Neural cell (in vitro differentiated cells): Measurements from ENCODE around the gene FCGBP. TPM values are rescaled to one million over a fixed set of nuclear protein-coding genes. Genes with fewer than 3 reads are reported as not detected.

ENCODE experiments used
- H2AFZ ChIP-seq: fragments of 200-600, 300-800 bp; sonication (generic), shearing (Covaris generic); 2 replicates; pipeline ENCODE4 v1.6.0; 2014; ENCODE audit warnings: low read depth, mild to moderate bottlenecking, antibody characterized with exemption, low read length, moderate library complexity
- H3F3A ChIP-seq: fragments of 200-600 bp; shearing (Covaris generic); 2 replicates; pipeline ENCODE4 v1.6.1; 2016; ENCODE audit warnings: mild to moderate bottlenecking, moderate library complexity, mixed read lengths, antibody characterized with exemption, low read length; ENCODE audit not compliant: insufficient read depth, poor library complexity, severe bottlenecking
- H3K27ac ChIP-seq: fragments of 200-600, 300-800 bp; sonication (generic), shearing (Covaris generic); 2 replicates; pipeline ENCODE4 v1.5.1; 2014; ENCODE audit warnings: mild to moderate bottlenecking, low read length, moderate library complexity
- H3K27me3 ChIP-seq: fragments of 300-800, 200-600 bp; sonication (generic), shearing (Covaris generic); 2 replicates; pipeline ENCODE4 v1.6.0; 2014; ENCODE audit warnings: mild to moderate bottlenecking, low read depth, low read length, moderate library complexity; ENCODE audit not compliant: insufficient read depth
- H3K36me3 ChIP-seq: fragments of 300-800, 200-600 bp; sonication (generic), shearing (Covaris generic); 2 replicates; pipeline ENCODE4 v1.5.1; 2014; ENCODE audit warnings: mild to moderate bottlenecking, antibody characterized with exemption, low read length, moderate library complexity; ENCODE audit not compliant: insufficient read depth
- H3K4me2 ChIP-seq: fragments of 300-800, 200-600 bp; sonication (generic), shearing (Covaris generic); 2 replicates; pipeline ENCODE4 v1.6.0; 2014; ENCODE audit warnings: mild to moderate bottlenecking, low read length
- H3K4me3 ChIP-seq: fragments of 300-800, 200-600 bp; sonication (generic), shearing (Covaris generic); 2 replicates; pipeline ENCODE4 v1.5.1; 2014; ENCODE audit warnings: mild to moderate bottlenecking, low read length, moderate library complexity
- H3K79me2 ChIP-seq: fragments of 200-600 bp; shearing (Covaris generic); replicated peaks from 2 replicates; pipeline ENCODE4 v1.6.0; 2014; ENCODE audit warnings: mild to moderate bottlenecking, low read length, moderate library complexity; ENCODE audit not compliant: insufficient read depth
- H3K9ac ChIP-seq: fragments of 300-800, 200-600 bp; sonication (generic), shearing (Covaris generic); 2 replicates; pipeline ENCODE4 v1.6.1; 2016; ENCODE audit warnings: mild to moderate bottlenecking, low read length, mixed read lengths
- H3K9me2 ChIP-seq: fragments of 200-600 bp; shearing (Covaris generic); 2 replicates; pipeline ENCODE4 v1.6.1; 2016; ENCODE audit warnings: mild to moderate bottlenecking, low read length, mixed read lengths; ENCODE audit not compliant: insufficient read depth
- H3K9me3 ChIP-seq: fragments of 200-600, 300-800 bp; sonication (generic), shearing (Covaris generic); 2 replicates; pipeline ENCODE4 v1.6.1; 2016; ENCODE audit warnings: mild to moderate bottlenecking, mixed run types, low read length, moderate library complexity, mixed read lengths
- H4K20me1 ChIP-seq: fragments of 200-600 bp; shearing (Covaris generic); 2 replicates; pipeline ENCODE4 v1.6.1; 2016; ENCODE audit warnings: mild to moderate bottlenecking, mixed run types; ENCODE audit not compliant: insufficient read depth
- EP300 ChIP-seq: fragments of 450-650 bp; conservative IDR thresholded peaks from 2 replicates; pipeline ENCODE4 v1.6.1; 2014; ENCODE audit warnings: antibody characterized with exemption, mild to moderate bottlenecking, moderate library complexity; ENCODE audit not compliant: poor library complexity, severe bottlenecking
- EZH2 ChIP-seq: fragments of 200-600, 300-800 bp; shearing (Covaris generic), sonication (generic); IDR thresholded peaks from 2 replicates; pipeline ENCODE4 v1.6.1; 2014; ENCODE audit warnings: antibody characterized with exemption, low read length, borderline replicate concordance, mild to moderate bottlenecking; ENCODE audit not compliant: insufficient read depth, poor library complexity, severe bottlenecking
- MXI1 ChIP-seq: fragments of 450-650 bp; conservative IDR thresholded peaks from 2 replicates; pipeline ENCODE4 v1.6.1; 2014; ENCODE audit warnings: antibody characterized with exemption, mild to moderate bottlenecking; ENCODE audit not compliant: poor library complexity, severe bottlenecking
- POLR2AphosphoS5 ChIP-seq: IDR thresholded peaks from 2 replicates; pipeline ENCODE4 v1.6.1; 2012
- RAD21 ChIP-seq: fragments of 450-650 bp; conservative IDR thresholded peaks from 2 replicates; pipeline ENCODE4 v1.6.1; 2014; ENCODE audit warnings: antibody characterized with exemption, mild to moderate bottlenecking, moderate library complexity
- SMC3 ChIP-seq: fragments of 450-650 bp; conservative IDR thresholded peaks from 2 replicates; pipeline ENCODE4 v1.6.1; 2014; ENCODE audit warnings: antibody characterized with exemption, mild to moderate bottlenecking, moderate library complexity; ENCODE audit not compliant: poor library complexity
- TAF1 ChIP-seq: IDR thresholded peaks from 2 replicates; pipeline ENCODE4 v1.6.1; 2012; ENCODE audit warnings: low read depth
- polyA plus RNA-seq: library from polyadenylated mRNA; depleted of rRNA; stranded (reverse); fragments of >200 nt; gene quantifications from 2 replicates; pipeline ENCODE4 v1.2.3, GENCODE V29; 2014
- TF ChIP-seq, protein P1 (sequence below): fragments of 450-650 bp; IDR thresholded peaks from 2 replicates; pipeline ENCODE4 v1.5.1; 2014; ENCODE audit warnings: antibody characterized with exemption, mild to moderate bottlenecking, moderate library complexity; ENCODE audit not compliant: poor library complexity, severe bottlenecking
- TF ChIP-seq, protein P2 (sequence below): IDR thresholded peaks from 2 replicates; pipeline ENCODE4 v1.6.1; 2012; ENCODE audit warnings: borderline replicate concordance

Gene FCGBP
- polyA plus RNA-seq, 1 donor from 2014 or later = 0.26 TPM

DNA sequence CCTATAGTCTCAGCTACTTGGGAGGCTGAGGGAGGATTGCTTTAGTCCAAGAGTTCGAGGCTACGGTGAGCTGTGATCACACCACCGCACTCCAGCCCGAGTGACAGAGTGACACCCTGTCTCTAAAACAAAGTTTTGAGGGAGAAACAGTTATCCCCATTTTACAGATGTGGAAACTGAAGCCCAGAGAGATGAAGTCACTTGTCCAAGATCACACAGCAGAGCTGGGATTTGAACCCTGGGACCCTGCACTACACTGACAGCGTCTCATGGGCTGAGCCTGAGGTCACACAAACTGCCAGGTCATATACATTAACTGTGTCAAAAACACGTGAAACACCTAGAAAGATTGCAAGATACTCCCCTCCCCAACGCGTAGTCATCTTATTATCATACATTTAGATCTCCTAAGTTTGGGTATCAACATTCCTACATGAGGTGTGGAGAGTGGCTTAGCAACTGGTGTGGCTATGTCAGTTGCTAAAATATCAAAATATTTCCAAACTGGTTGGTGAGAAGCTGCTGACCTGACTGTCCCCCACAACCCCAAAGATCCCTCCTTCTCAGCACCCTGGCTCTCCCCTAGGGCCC is 8.2 kb downstream of the FCGBP start:
- Histone ChIP-seq H3K27ac (no peak overlapping the region), H3K4me3 (no peak overlapping the region), H3K27me3 (no peaks in the 10 kb centered on the region), H3K9ac (no peak overlapping the region), H4K20me1 (no peaks in the 10 kb centered on the region), H3K79me2 (no peaks in the 10 kb centered on the region), H3K9me2 (no peaks in the 10 kb centered on the region), H3F3A (no peaks in the 10 kb centered on the region), H3K9me3 (no peaks in the 10 kb centered on the region), H3K4me2 (no peak overlapping the region), H3K36me3 (no peaks in the 10 kb centered on the region), H2AFZ (no peak overlapping the region)
- TF ChIP-seq SMC3 = no peak
- TF ChIP-seq EP300 = no peak
- no peak for TF ChIP-seq POLR2AphosphoS5
- no peak for TF ChIP-seq EZH2
- no peak for TF ChIP-seq TAF1
- TF ChIP-seq, protein P1, sequence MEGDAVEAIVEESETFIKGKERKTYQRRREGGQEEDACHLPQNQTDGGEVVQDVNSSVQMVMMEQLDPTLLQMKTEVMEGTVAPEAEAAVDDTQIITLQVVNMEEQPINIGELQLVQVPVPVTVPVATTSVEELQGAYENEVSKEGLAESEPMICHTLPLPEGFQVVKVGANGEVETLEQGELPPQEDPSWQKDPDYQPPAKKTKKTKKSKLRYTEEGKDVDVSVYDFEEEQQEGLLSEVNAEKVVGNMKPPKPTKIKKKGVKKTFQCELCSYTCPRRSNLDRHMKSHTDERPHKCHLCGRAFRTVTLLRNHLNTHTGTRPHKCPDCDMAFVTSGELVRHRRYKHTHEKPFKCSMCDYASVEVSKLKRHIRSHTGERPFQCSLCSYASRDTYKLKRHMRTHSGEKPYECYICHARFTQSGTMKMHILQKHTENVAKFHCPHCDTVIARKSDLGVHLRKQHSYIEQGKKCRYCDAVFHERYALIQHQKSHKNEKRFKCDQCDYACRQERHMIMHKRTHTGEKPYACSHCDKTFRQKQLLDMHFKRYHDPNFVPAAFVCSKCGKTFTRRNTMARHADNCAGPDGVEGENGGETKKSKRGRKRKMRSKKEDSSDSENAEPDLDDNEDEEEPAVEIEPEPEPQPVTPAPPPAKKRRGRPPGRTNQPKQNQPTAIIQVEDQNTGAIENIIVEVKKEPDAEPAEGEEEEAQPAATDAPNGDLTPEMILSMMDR = no peak
- TF ChIP-seq, protein P2, sequence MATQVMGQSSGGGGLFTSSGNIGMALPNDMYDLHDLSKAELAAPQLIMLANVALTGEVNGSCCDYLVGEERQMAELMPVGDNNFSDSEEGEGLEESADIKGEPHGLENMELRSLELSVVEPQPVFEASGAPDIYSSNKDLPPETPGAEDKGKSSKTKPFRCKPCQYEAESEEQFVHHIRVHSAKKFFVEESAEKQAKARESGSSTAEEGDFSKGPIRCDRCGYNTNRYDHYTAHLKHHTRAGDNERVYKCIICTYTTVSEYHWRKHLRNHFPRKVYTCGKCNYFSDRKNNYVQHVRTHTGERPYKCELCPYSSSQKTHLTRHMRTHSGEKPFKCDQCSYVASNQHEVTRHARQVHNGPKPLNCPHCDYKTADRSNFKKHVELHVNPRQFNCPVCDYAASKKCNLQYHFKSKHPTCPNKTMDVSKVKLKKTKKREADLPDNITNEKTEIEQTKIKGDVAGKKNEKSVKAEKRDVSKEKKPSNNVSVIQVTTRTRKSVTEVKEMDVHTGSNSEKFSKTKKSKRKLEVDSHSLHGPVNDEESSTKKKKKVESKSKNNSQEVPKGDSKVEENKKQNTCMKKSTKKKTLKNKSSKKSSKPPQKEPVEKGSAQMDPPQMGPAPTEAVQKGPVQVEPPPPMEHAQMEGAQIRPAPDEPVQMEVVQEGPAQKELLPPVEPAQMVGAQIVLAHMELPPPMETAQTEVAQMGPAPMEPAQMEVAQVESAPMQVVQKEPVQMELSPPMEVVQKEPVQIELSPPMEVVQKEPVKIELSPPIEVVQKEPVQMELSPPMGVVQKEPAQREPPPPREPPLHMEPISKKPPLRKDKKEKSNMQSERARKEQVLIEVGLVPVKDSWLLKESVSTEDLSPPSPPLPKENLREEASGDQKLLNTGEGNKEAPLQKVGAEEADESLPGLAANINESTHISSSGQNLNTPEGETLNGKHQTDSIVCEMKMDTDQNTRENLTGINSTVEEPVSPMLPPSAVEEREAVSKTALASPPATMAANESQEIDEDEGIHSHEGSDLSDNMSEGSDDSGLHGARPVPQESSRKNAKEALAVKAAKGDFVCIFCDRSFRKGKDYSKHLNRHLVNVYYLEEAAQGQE = no peak
- TF ChIP-seq RAD21 = no peak
- TF ChIP-seq MXI1 = no peak

DNA sequence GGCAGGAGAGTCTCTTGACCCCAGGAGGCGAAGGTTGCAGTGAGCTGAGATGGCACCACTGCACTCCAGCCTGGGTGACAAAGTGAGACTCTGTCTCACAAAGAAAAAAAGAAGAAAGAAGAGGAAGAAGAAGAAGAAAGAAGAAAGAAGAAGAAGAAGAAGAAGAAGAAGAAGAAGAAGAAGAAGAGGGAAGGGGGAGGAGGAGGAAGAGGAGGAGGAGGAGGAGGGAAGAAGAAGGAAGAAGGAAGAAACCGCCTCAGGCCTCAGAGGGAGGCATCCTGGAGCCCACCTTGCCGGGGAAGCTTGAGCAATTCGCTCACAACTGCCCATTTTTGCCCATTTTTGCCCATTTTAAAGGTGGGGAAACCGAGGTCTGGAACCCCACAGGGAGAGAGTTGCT is 9.5 kb downstream of the FCGBP start:
- Histone ChIP-seq H3K79me2 (no peaks in the 10 kb centered on the region), H3F3A (no peaks in the 10 kb centered on the region), H3K9ac (no peak overlapping the region), H3K9me3 (no peaks in the 10 kb centered on the region), H3K4me2 (no peak overlapping the region), H3K36me3 (no peaks in the 10 kb centered on the region), H3K27me3 (no peaks in the 10 kb centered on the region), H3K27ac (no peak overlapping the region), H3K9me2 (no peaks in the 10 kb centered on the region), H4K20me1 (no peaks in the 10 kb centered on the region), H2AFZ (no peak overlapping the region), H3K4me3 (no peak overlapping the region)
- no peak for TF ChIP-seq SMC3
- TF ChIP-seq, protein P2 = no peak
- no peak for TF ChIP-seq TAF1
- TF ChIP-seq EP300 = no peak
- TF ChIP-seq, protein P1 = no peak
- TF ChIP-seq MXI1 = no peak
- TF ChIP-seq EZH2 = no peak
- no peak for TF ChIP-seq RAD21
- no peak for TF ChIP-seq POLR2AphosphoS5
